ENCODE data around the gene FNIP1.

DNA sequence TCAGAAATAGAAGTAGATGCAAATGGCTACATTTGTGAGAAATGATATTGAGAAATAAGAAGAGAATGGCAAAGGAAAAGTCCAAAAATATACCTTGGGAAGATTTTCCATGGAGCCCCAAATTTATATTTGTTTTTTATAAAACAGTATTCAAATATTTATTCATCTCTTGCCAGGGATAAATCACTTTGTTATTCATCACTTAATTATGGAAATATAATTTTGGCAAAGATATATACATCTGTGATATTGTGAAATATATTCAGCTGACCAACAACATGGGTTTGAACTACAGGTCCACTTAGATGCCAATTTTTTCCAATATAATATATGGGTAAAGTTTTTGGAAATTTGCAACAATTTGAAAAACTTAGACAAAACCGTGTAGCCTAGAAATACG, 142.0 kb downstream of the FNIP1 start:
- TF ChIP-seq SMC3 (conservative IDR thresholded peaks at IDR 0.05; ENCODE audit: poor library complexity): no peak
- TF ChIP-seq, protein P1, sequence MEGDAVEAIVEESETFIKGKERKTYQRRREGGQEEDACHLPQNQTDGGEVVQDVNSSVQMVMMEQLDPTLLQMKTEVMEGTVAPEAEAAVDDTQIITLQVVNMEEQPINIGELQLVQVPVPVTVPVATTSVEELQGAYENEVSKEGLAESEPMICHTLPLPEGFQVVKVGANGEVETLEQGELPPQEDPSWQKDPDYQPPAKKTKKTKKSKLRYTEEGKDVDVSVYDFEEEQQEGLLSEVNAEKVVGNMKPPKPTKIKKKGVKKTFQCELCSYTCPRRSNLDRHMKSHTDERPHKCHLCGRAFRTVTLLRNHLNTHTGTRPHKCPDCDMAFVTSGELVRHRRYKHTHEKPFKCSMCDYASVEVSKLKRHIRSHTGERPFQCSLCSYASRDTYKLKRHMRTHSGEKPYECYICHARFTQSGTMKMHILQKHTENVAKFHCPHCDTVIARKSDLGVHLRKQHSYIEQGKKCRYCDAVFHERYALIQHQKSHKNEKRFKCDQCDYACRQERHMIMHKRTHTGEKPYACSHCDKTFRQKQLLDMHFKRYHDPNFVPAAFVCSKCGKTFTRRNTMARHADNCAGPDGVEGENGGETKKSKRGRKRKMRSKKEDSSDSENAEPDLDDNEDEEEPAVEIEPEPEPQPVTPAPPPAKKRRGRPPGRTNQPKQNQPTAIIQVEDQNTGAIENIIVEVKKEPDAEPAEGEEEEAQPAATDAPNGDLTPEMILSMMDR (IDR thresholded peaks at IDR 0.05; ENCODE audit: poor library complexity, severe bottlenecking): no peak
- TF ChIP-seq EP300 (conservative IDR thresholded peaks at IDR 0.05; ENCODE audit: poor library complexity, severe bottlenecking): no peak
- TF ChIP-seq MXI1 (conservative IDR thresholded peaks at IDR 0.05; ENCODE audit: poor library complexity, severe bottlenecking): no peak
- TF ChIP-seq, protein P2, sequence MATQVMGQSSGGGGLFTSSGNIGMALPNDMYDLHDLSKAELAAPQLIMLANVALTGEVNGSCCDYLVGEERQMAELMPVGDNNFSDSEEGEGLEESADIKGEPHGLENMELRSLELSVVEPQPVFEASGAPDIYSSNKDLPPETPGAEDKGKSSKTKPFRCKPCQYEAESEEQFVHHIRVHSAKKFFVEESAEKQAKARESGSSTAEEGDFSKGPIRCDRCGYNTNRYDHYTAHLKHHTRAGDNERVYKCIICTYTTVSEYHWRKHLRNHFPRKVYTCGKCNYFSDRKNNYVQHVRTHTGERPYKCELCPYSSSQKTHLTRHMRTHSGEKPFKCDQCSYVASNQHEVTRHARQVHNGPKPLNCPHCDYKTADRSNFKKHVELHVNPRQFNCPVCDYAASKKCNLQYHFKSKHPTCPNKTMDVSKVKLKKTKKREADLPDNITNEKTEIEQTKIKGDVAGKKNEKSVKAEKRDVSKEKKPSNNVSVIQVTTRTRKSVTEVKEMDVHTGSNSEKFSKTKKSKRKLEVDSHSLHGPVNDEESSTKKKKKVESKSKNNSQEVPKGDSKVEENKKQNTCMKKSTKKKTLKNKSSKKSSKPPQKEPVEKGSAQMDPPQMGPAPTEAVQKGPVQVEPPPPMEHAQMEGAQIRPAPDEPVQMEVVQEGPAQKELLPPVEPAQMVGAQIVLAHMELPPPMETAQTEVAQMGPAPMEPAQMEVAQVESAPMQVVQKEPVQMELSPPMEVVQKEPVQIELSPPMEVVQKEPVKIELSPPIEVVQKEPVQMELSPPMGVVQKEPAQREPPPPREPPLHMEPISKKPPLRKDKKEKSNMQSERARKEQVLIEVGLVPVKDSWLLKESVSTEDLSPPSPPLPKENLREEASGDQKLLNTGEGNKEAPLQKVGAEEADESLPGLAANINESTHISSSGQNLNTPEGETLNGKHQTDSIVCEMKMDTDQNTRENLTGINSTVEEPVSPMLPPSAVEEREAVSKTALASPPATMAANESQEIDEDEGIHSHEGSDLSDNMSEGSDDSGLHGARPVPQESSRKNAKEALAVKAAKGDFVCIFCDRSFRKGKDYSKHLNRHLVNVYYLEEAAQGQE (IDR thresholded peaks at IDR 0.05; ENCODE audit: borderline replicate concordance): no peak

All from neural cell (in vitro differentiated cells).